Hepatocyte (in vitro differentiated cells): Measurements from ENCODE around the gene FCHSD2.

Experiments used
- CTCF ChIP-seq: fragments of 200-600 bp; sonication (generic); IDR thresholded peaks from 2 replicates; pipeline ENCODE4 v1.5.1; 2016; ENCODE audit warnings: antibody characterized with exemption, mild to moderate bottlenecking; ENCODE audit not compliant: poor library complexity
- EZH2 ChIP-seq: fragments of 200-600 bp; sonication (generic); IDR thresholded peaks from 2 replicates; pipeline ENCODE4 v1.6.1; 2016; ENCODE audit warnings: antibody characterized with exemption, mild to moderate bottlenecking, borderline replicate concordance
- EZH2phosphoT487 ChIP-seq: fragments of 200-600 bp; sonication (generic); IDR thresholded peaks from one replicate; pipeline ENCODE4 v1.6.1; 2018; ENCODE audit warnings: antibody characterized with exemption, mild to moderate bottlenecking, low read depth, moderate library complexity; ENCODE audit not compliant: unreplicated experiment, severe bottlenecking

GRCh38 chr11:72970557-72971118, 171.5 kb downstream of the FCHSD2 start:
- TF ChIP-seq CTCF = no peak
- no peak for TF ChIP-seq EZH2
- no peak for TF ChIP-seq EZH2phosphoT487
